A549 (cell line): ENCODE results near the gene SLC36A2.

Experiments
- CBX8 ChIP-seq: fragments of 200-600 bp; sonication (generic); IDR thresholded peaks from 2 replicates; pipeline ENCODE4 v1.6.1; 2016
- CEBPB ChIP-seq, 2 experiments: fragments of >200 bp in 1 of 2; sonication (Bioruptor Twin) in 1 of 2; formaldehyde crosslinking in 1 of 2; IDR thresholded peaks; 2 replicates each; pipeline ENCODE4 v1.6.1; 2012 to 2016
- EHMT2 ChIP-seq: fragments of 200-600 bp; sonication (generic); IDR thresholded peaks from 2 replicates; pipeline ENCODE4 v1.6.1; 2016; ENCODE audit warnings: antibody characterized with exemption, low read depth, mild to moderate bottlenecking, moderate library complexity
- EP300 ChIP-seq, 2 experiments: fragments of >200 bp; sonication (Bioruptor Twin); formaldehyde crosslinking; IDR thresholded peaks; 2 replicates in 1 of 2; 3 replicates in 1 of 2; pipeline ENCODE4 v1.6.1; 2016 to 2017
- HOXB13 ChIP-seq: fragments of 250-450 bp; sonication (Bioruptor Pico); IDR thresholded peaks from 2 replicates; pipeline ENCODE4 v1.5.0; 2020; ENCODE audit warnings: low read depth, mild to moderate bottlenecking, moderate library complexity
- MAZ ChIP-seq: fragments of 150-350 bp; IDR thresholded peaks from 2 replicates; pipeline ENCODE4 v1.6.1; 2014; ENCODE audit warnings: antibody characterized with exemption, low read depth, low read length, borderline replicate concordance
- POLR2A ChIP-seq: IDR thresholded peaks from 2 replicates; pipeline ENCODE4 v1.6.1; 2012; ENCODE audit warnings: mild to moderate bottlenecking, low read length
- TF ChIP-seq, protein P1 (sequence below): fragments of >200 bp; sonication (Bioruptor Twin); formaldehyde crosslinking; IDR thresholded peaks from 3 replicates; pipeline ENCODE4 v1.5.1; 2016
- TF ChIP-seq, protein P2 (sequence below): IDR thresholded peaks from 2 replicates; pipeline ENCODE4 v1.6.1; 2012
- TF ChIP-seq, protein P3 (sequence below): IDR thresholded peaks from 2 replicates; pipeline ENCODE4 v1.6.1; 2012; ENCODE audit warnings: low read depth, borderline replicate concordance
- TF ChIP-seq, protein P4 (sequence below): fragments of 250-450 bp; sonication (Bioruptor Pico); IDR thresholded peaks from 2 replicates; pipeline ENCODE4 v1.5.0; 2021; ENCODE audit warnings: mild to moderate bottlenecking, moderate library complexity, borderline replicate concordance

DNA sequence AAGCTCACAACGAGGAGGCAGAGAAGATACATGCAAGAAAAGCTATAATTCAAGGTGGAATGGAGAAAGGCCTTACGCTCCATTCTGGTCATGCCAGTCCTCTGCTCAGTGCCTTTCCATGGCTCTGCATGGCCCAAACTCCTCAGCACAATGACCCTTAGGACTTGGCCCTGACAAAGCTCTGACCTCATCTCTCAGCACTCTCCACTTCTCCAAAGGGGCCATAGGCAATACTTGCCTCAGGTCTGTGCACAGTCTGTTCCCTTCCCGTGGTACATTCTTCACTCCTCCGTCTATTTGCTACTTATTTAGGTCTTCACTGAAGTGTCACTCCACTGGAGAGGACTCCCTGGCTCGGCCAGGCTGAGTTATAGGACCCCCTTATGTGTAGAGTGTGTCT, 68.5 kb downstream of the SLC36A2 start:
- no peak for TF ChIP-seq EHMT2
- no peak for TF ChIP-seq CBX8
- no peak for TF ChIP-seq CEBPB (IDR thresholded peaks at IDR 0.05)
- TF ChIP-seq, protein P1, sequence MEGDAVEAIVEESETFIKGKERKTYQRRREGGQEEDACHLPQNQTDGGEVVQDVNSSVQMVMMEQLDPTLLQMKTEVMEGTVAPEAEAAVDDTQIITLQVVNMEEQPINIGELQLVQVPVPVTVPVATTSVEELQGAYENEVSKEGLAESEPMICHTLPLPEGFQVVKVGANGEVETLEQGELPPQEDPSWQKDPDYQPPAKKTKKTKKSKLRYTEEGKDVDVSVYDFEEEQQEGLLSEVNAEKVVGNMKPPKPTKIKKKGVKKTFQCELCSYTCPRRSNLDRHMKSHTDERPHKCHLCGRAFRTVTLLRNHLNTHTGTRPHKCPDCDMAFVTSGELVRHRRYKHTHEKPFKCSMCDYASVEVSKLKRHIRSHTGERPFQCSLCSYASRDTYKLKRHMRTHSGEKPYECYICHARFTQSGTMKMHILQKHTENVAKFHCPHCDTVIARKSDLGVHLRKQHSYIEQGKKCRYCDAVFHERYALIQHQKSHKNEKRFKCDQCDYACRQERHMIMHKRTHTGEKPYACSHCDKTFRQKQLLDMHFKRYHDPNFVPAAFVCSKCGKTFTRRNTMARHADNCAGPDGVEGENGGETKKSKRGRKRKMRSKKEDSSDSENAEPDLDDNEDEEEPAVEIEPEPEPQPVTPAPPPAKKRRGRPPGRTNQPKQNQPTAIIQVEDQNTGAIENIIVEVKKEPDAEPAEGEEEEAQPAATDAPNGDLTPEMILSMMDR, result no peak
- TF ChIP-seq, protein P2, sequence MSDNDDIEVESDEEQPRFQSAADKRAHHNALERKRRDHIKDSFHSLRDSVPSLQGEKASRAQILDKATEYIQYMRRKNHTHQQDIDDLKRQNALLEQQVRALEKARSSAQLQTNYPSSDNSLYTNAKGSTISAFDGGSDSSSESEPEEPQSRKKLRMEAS, result no peak
- TF ChIP-seq, protein P3, sequence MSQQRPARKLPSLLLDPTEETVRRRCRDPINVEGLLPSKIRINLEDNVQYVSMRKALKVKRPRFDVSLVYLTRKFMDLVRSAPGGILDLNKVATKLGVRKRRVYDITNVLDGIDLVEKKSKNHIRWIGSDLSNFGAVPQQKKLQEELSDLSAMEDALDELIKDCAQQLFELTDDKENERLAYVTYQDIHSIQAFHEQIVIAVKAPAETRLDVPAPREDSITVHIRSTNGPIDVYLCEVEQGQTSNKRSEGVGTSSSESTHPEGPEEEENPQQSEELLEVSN, result no peak
- no peak for TF ChIP-seq HOXB13 (CRISPR knock-in tag)
- TF ChIP-seq POLR2A, result no peak
- TF ChIP-seq EP300 (IDR thresholded peaks at IDR 0.05), result no peak
- TF ChIP-seq, protein P4, sequence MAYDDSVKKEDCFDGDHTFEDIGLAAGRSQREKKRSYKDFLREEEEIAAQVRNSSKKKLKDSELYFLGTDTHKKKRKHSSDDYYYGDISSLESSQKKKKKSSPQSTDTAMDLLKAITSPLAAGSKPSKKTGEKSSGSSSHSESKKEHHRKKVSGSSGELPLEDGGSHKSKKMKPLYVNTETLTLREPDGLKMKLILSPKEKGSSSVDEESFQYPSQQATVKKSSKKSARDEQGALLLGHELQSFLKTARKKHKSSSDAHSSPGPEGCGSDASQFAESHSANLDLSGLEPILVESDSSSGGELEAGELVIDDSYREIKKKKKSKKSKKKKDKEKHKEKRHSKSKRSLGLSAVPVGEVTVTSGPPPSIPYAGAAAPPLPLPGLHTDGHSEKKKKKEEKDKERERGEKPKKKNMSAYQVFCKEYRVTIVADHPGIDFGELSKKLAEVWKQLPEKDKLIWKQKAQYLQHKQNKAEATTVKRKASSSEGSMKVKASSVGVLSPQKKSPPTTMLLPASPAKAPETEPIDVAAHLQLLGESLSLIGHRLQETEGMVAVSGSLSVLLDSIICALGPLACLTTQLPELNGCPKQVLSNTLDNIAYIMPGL (CRISPR knock-in tag), result no peak
- no peak for TF ChIP-seq MAZ
